GM18909 (cell line): ENCODE results near the gene ZGLP1.

Source experiments
- ATAC-seq: cut with Tn5 transposase; IDR thresholded peaks from one replicate; pipeline ENCODE4 v1.9.1; 2021; ENCODE audit warnings: mild to moderate bottlenecking; ENCODE audit not compliant: unreplicated experiment, poor library complexity

Gene ZGLP1

GRCh38 chr19:10295847-10296591, 13.6 kb downstream of the ZGLP1 start:
- ATAC-seq, result no peak

- ATAC-seq, result no peak
These were observed 14.2 kb downstream of the ZGLP1 start for GRCh38 chr19:10295305-10295846.

GRCh38 chr19:10294368-10294697, 15.3 kb downstream of the ZGLP1 start:
- no peak for ATAC-seq

GRCh38 chr19:10293637-10294367, 15.8 kb downstream of the ZGLP1 start:
- ATAC-seq, result no peak

- ATAC-seq, result no peak
These were observed 16.6 kb downstream of the ZGLP1 start for GRCh38 chr19:10292789-10293636.

GRCh38 chr19:10292206-10292788, 17.3 kb downstream of the ZGLP1 start:
- ATAC-seq, result peak; percentile 51

- ATAC-seq, result no peak
These were observed 17.9 kb downstream of the ZGLP1 start for GRCh38 chr19:10291554-10292205.

GRCh38 chr19:10290876-10291553, 18.6 kb downstream of the ZGLP1 start:
- ATAC-seq, result no peak

- no peak for ATAC-seq
These were observed 19.2 kb downstream of the ZGLP1 start for GRCh38 chr19:10290357-10290875.

- ATAC-seq, result no peak
These were observed 19.7 kb downstream of the ZGLP1 start, which contains the start of gene ICAM5 for GRCh38 chr19:10289836-10290356. TSS of gene ICAM5 (plus strand) at chr19:10289952. CDS start at chr19:10290044, 92 bp downstream.

- ATAC-seq, result no peak
These were observed 20.3 kb downstream of the ZGLP1 start for GRCh38 chr19:10289167-10289835.

- no peak for ATAC-seq
These were observed 20.9 kb downstream of the ZGLP1 start for GRCh38 chr19:10288662-10289166.

GRCh38 chr19:10286803-10287737, 22.5 kb downstream of the ZGLP1 start, which contains the start of gene ICAM4:
TSS of gene ICAM4 (plus strand) at chr19:10286955. CDS start at chr19:10287013, 58 bp downstream.
- no peak for ATAC-seq

- no peak for ATAC-seq
These were observed 24.2 kb downstream of the ZGLP1 start for GRCh38 chr19:10285393-10285792.

GRCh38 chr19:10284960-10285278, 24.7 kb downstream of the ZGLP1 start:
- ATAC-seq, result no peak

GRCh38 chr19:10284065-10284959, 25.3 kb downstream of the ZGLP1 start:
- ATAC-seq, result no peak
